K562 (cell line): ENCODE results near the gene FAM81B. TPM values are rescaled to one million over a fixed set of nuclear protein-coding genes. Genes with fewer than 3 reads are reported as not detected.

Experiments
- ATF7 ChIP-seq: fragments of 450-650 bp; IDR thresholded peaks from 2 replicates; pipeline ENCODE4 v1.7.1; 2014; ENCODE audit warnings: mild to moderate bottlenecking, moderate library complexity
- BHLHE40 ChIP-seq: IDR thresholded peaks from 2 replicates; pipeline ENCODE4 v1.6.1; 2011; ENCODE audit warnings: low read length, improper control_type of control experiment
- CEBPG ChIP-seq, 3 experiments: fragments of 200-800 bp in 1 of 3; sonication (Bioruptor generic) in 1 of 3; sonication (generic) in 1 of 3; formaldehyde crosslinking in 1 of 3; IDR thresholded peaks in 2 of 3; conservative IDR thresholded peaks in 1 of 3; 2 replicates each; pipeline versions ENCODE4 v1.6.1 to v1.8.0; 2016 to 2022; ENCODE audit warnings: missing compliant biosample characterization in 2 of 3, missing genetic modification characterization in 2 of 3, mild to moderate bottlenecking in 1 of 3, missing genetic modification reagents in 1 of 3
- CREM ChIP-seq: IDR thresholded peaks from 2 replicates; pipeline ENCODE4 v1.6.1; 2014; ENCODE audit warnings: antibody characterized with exemption, low read depth
- HOXB6 ChIP-seq: fragments of 250-450 bp; sonication (Bioruptor Pico); IDR thresholded peaks from 2 replicates; pipeline ENCODE4 v1.5.1; 2022; ENCODE audit warnings: mild to moderate bottlenecking, borderline replicate concordance
- MAZ ChIP-seq, 2 experiments: fragments of 450-650 bp in 1 of 2; sonication (generic) in 1 of 2; formaldehyde crosslinking; IDR thresholded peaks in 1 of 2; conservative IDR thresholded peaks in 1 of 2; 2 replicates each; pipeline versions ENCODE4 v1.4.0 to v1.5.0; 2020; ENCODE audit warnings: mild to moderate bottlenecking in 1 of 2, missing genetic modification reagents in 1 of 2
- NCOA6 ChIP-seq: fragments of 450-650 bp; IDR thresholded peaks from 2 replicates; pipeline ENCODE4 v1.6.1; 2017; ENCODE audit warnings: mild to moderate bottlenecking
- PTRF ChIP-seq: fragments of 450-650 bp; IDR thresholded peaks from 2 replicates; pipeline ENCODE4 v1.6.1; 2016; ENCODE audit warnings: mild to moderate bottlenecking, missing genetic modification characterization, missing compliant biosample characterization
- STAG1 ChIP-seq: sonication (generic); formaldehyde crosslinking; IDR thresholded peaks from 2 replicates; pipeline ENCODE4 v1.5.0; 2020; ENCODE audit warnings: missing genetic modification reagents, borderline replicate concordance
- THRAP3 ChIP-seq: fragments of 450-650 bp; IDR thresholded peaks from 2 replicates; pipeline ENCODE4 v1.6.1; 2016; ENCODE audit warnings: mild to moderate bottlenecking, inconsistent platforms, borderline replicate concordance
- TSC22D4 ChIP-seq: fragments of 450-650 bp; IDR thresholded peaks from 2 replicates; pipeline ENCODE4 v1.6.1; 2016; ENCODE audit warnings: missing genetic modification characterization, missing biosample characterization, control low read depth
- ZNF699 ChIP-seq: fragments of 250-450 bp; sonication (Bioruptor Pico); IDR thresholded peaks from 2 replicates; pipeline ENCODE4 v1.8.0; 2021; ENCODE audit warnings: mild to moderate bottlenecking, moderate library complexity; ENCODE audit not compliant: insufficient replicate concordance
- polyA plus RNA-seq, 8 experiments: library from polyadenylated mRNA; depleted of rRNA in 4 of 8; stranded (reverse) in 5 of 8; unstranded in 3 of 8; fragments of >200 nt; fragmentation: Nextera tagmentation in 2 of 8; fragmentation: Illumina TruSeq in 1 of 8; extraction: Ambion mirVana in 2 of 8; extraction: Trizol in 1 of 8; gene quantifications; 2 replicates each; pipeline versions ENCODE4 v1.2.1 to v1.2.3, GENCODE V29; 2011 to 2014; ENCODE audit warnings: inconsistent platforms in 1 of 8, missing spikeins in 1 of 8
- total RNA-seq, 7 experiments: library from RNA; depleted of rRNA in 6 of 7; stranded (reverse); fragments of >200 nt in 6 of 7; fragmentation: Illumina TruSeq in 2 of 7; extraction: Trizol in 2 of 7; gene quantifications; 2 replicates each; pipeline versions ENCODE4 v1.2.1 to v1.2.3, GENCODE V29; 2011 to 2021; ENCODE audit warnings: low replicate concordance in 1 of 7
- TF ChIP-seq, protein P1 (sequence below), 2 experiments: fragments of 450-650 bp; formaldehyde crosslinking in 1 of 2; IDR thresholded peaks; 2 replicates each; pipeline versions ENCODE4 v1.4.0 to v1.6.1; 2014 to 2020; ENCODE audit warnings: mild to moderate bottlenecking in 2 of 2, borderline replicate concordance in 1 of 2, low read depth in 1 of 2
- TF ChIP-seq, protein P2 (sequence below), 3 experiments: fragments of 200-800 bp in 1 of 3; sonication (Bioruptor generic) in 1 of 3; sonication (generic) in 1 of 3; formaldehyde crosslinking in 1 of 3; IDR thresholded peaks; 2 replicates each; pipeline versions ENCODE4 v1.6.1 to v1.8.0; 2016 to 2022; ENCODE audit warnings: mild to moderate bottlenecking in 2 of 3, missing compliant biosample characterization in 2 of 3, missing genetic modification characterization in 2 of 3, missing genetic modification reagents in 1 of 3
- TF ChIP-seq, protein P3 (sequence below), 2 experiments: fragments of 450-650 bp in 1 of 2; sonication (generic) in 1 of 2; formaldehyde crosslinking in 1 of 2; IDR thresholded peaks in 1 of 2; conservative IDR thresholded peaks in 1 of 2; 2 replicates each; pipeline versions ENCODE4 v1.6.1 to v1.8.1; 2016 to 2023; ENCODE audit warnings: mild to moderate bottlenecking in 2 of 2, moderate library complexity in 2 of 2, inconsistent platforms in 1 of 2, missing genetic modification reagents in 1 of 2

Gene FAM81B
- total and polyA plus RNA-seq, 9 of the 15 experiments (the other 6 are each of a cell fraction or from before 2014, with no cell fraction given) = 0.08 to 0.64 (median 0.25) TPM; not detected in 2

DNA sequence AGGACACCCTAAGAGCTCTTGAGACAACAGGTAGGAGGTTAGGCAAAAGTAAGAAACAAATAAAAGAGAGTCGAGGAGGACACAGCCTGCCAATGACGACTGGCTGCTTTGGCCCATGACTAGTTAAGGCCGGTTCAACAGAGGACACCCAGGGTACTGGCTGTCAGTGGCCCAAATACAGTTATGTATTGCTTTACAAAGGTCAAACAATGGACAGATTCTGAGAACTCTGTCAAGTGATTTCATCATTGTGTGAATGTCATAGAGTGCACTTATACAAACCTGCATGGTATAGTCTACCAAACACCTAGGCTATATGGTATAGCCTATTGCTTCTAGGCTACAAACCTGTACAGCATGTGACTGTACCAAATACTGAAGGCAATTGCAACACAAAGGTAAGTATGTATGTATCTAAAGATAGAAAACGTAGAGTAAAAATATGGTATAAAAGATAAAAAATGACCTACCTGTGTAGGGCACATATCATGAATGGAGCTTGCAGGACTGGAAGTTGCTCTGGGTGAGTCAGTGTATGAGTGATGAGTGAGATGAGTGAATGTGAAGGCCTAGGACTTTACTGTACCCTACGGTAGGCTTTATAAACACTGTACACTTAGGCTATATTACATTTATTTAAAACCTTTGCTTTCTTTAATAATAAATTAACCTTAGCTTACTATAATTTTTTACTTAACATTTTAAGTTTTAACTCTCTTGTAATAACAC is 6.5 kb upstream of the FAM81B start (continued):
- TF ChIP-seq, protein P1, sequence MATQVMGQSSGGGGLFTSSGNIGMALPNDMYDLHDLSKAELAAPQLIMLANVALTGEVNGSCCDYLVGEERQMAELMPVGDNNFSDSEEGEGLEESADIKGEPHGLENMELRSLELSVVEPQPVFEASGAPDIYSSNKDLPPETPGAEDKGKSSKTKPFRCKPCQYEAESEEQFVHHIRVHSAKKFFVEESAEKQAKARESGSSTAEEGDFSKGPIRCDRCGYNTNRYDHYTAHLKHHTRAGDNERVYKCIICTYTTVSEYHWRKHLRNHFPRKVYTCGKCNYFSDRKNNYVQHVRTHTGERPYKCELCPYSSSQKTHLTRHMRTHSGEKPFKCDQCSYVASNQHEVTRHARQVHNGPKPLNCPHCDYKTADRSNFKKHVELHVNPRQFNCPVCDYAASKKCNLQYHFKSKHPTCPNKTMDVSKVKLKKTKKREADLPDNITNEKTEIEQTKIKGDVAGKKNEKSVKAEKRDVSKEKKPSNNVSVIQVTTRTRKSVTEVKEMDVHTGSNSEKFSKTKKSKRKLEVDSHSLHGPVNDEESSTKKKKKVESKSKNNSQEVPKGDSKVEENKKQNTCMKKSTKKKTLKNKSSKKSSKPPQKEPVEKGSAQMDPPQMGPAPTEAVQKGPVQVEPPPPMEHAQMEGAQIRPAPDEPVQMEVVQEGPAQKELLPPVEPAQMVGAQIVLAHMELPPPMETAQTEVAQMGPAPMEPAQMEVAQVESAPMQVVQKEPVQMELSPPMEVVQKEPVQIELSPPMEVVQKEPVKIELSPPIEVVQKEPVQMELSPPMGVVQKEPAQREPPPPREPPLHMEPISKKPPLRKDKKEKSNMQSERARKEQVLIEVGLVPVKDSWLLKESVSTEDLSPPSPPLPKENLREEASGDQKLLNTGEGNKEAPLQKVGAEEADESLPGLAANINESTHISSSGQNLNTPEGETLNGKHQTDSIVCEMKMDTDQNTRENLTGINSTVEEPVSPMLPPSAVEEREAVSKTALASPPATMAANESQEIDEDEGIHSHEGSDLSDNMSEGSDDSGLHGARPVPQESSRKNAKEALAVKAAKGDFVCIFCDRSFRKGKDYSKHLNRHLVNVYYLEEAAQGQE (IDR thresholded peaks at IDR 0.05; ENCODE audit: borderline replicate concordance) = peak; percentile 52
- TF ChIP-seq, protein P1 (CRISPR knock-in tag; IDR thresholded peaks at IDR 0.05; ENCODE audit: low read depth) = no peak
- TF ChIP-seq ATF7 = peak; percentile 30; the same call in 1 of the 2 replicates
- TF ChIP-seq NCOA6 = no peak
- no peak for TF ChIP-seq TSC22D4 (tag)
- no peak for TF ChIP-seq HOXB6
- no peak for TF ChIP-seq CEBPG (CRISPR knock-in tag; IDR thresholded peaks at IDR 0.05)
- TF ChIP-seq CEBPG (tag; conservative IDR thresholded peaks at IDR 0.05 in 1 of 2, IDR thresholded peaks at IDR 0.05 in 1 of 2) = peak in 1 of 2 experiments; percentile 94; a peak in 2 of 4 replicates
- TF ChIP-seq PTRF (tag) = no peak
- TF ChIP-seq, protein P2, sequence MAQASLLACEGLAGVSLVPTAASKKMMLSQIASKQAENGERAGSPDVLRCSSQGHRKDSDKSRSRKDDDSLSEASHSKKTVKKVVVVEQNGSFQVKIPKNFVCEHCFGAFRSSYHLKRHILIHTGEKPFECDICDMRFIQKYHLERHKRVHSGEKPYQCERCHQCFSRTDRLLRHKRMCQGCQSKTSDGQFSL (CRISPR knock-in tag; IDR thresholded peaks at IDR 0.05) = no peak
- TF ChIP-seq, protein P2 (tag; IDR thresholded peaks at IDR 0.05) = no peak
- no peak for TF ChIP-seq ZNF699 (CRISPR knock-in tag)
- TF ChIP-seq BHLHE40 = no peak
- TF ChIP-seq CREM = no peak
- no peak for TF ChIP-seq THRAP3
- TF ChIP-seq, protein P3, sequence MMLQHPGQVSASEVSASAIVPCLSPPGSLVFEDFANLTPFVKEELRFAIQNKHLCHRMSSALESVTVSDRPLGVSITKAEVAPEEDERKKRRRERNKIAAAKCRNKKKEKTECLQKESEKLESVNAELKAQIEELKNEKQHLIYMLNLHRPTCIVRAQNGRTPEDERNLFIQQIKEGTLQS (IDR thresholded peaks at IDR 0.05) = peak; percentile 61
- TF ChIP-seq, protein P3 (CRISPR knock-in tag; conservative IDR thresholded peaks at IDR 0.05) = no peak
- TF ChIP-seq STAG1 (CRISPR knock-in tag) = no peak
- TF ChIP-seq MAZ (CRISPR knock-in tag; conservative IDR thresholded peaks at IDR 0.05 in 1 of 2, IDR thresholded peaks at IDR 0.05 in 1 of 2) = no peak
